Measurements from ENCODE around the gene MAP9.

DNA sequence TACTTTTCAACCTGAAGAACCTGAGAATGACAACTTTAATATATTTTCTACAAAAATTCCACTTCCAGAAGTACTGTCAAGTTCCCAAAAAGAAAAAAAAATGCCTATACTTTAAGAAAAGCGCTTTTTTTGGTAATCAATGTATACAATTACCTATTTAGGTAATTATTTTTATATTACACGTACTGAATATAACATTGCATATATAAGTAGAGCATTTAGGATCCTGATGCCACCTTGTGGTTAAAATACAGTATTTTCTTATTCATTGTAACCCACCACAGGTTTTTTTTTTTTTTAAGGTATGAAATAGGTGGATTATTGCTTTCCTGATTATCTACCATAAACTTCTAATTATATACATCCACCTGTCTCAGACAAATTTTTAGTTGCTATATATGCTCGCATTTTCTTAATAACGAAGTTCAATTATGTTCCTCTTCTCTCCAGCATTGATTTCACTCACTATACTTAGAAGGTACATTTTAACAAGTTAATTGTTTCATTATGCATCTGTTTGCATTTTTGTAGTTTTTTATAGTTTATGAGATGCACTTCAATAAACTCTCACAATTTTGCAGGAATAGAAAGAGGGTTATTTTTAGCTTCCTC is 5.2 kb downstream of the MAP9 start:
- TF ChIP-seq POLR2A (IDR thresholded peaks at IDR 0.05) (no peak), CTCF (IDR thresholded peaks at IDR 0.05) (peak in 3 of 6 experiments; percentile 41 to 57 (median 53))
